HCT116 (cell line): ENCODE results near the gene RBP2. TPM values are rescaled to one million over a fixed set of nuclear protein-coding genes. Genes with fewer than 3 reads are reported as not detected.
A peak's percentile ranks its signal among the peaks of the same experiment; 100 is the strongest.

Experiments used
- ATAC-seq: fragments of 200-7000 bp; cut with Tn5 transposase; 2 replicates; pipeline ENCODE4 v1.9.1; 2020; ENCODE audit warnings: mild to moderate bottlenecking, moderate library complexity
- BruUV-seq: library from RNA; stranded (reverse); fragments of 400-500 nt; replicated peaks from 2 replicates; lab custom pipeline; 2021; lab: Mats Ljungman, UMichigan
- CTCF ChIA-PET: fragments of 300-600 bp; sonication (Branson Sonifier 250); formaldehyde crosslinking; loops from one replicate; lab custom pipeline; 2021; ENCODE audit warnings: antibody characterized with exemption; lab: Charles Lee
- POLR2A ChIA-PET: fragments of 300-600, 350-600 bp; sonication (Branson Sonifier 250); formaldehyde crosslinking; loops from one replicate; lab custom pipeline; 2021; ENCODE audit warnings: antibody characterized with exemption; lab: Charles Lee
- RAD21 ChIA-PET, 2 experiments: fragments of 300-600 bp; sonication (Branson Sonifier 250); formaldehyde crosslinking; loops; one replicate each; lab custom pipeline; 2023; ENCODE audit warnings: low total read pairs in 2 of 2; ENCODE audit not compliant: uncharacterized antibody in 2 of 2, unreplicated experiment in 2 of 2, low non-redundant PET in 1 of 2; lab: Charles Lee
- DNase-seq: peaks from one replicate; pipeline ENCODE4 v3.0.0-alpha.2; 2010; ENCODE audit warnings: low read depth, low spot score
- H2AFZ ChIP-seq: fragments of 200-600 bp; shearing (Covaris generic), sonication (generic); 2 replicates; pipeline ENCODE4 v1.6.1; 2017; ENCODE audit warnings: low read depth, mixed run types, mixed read lengths, antibody characterized with exemption, low read length; ENCODE audit not compliant: poor library complexity, severe bottlenecking
- H3K27ac ChIP-seq: 2 replicates; pipeline ENCODE4 v1.5.1; 2012; ENCODE audit warnings: low read depth, low read length
- H3K27me3 ChIP-seq: fragments of 200-600 bp; sonication (generic); 2 replicates; pipeline ENCODE4 v1.6.1; 2016; ENCODE audit warnings: mixed run types, low read length, mixed read lengths; ENCODE audit not compliant: insufficient read depth
- H3K36me3 ChIP-seq, 2 experiments: fragments of 200-500 bp in 1 of 2; fragments of 200-600 bp in 1 of 2; sonication (Bioruptor generic) in 1 of 2; sonication (generic) in 1 of 2; 2 replicates each; pipeline versions ENCODE4 v1.5.1 to v1.6.1; 2014 to 2016; ENCODE audit warnings: low read length in 2 of 2, inconsistent platforms in 1 of 2, mixed read lengths in 1 of 2, mixed run types in 1 of 2; ENCODE audit not compliant: insufficient read depth in 2 of 2, control insufficient read depth in 1 of 2
- H3K4me1 ChIP-seq, 2 experiments: fragments of 200-600 bp in 1 of 2; sonication (generic) in 1 of 2; 2 replicates each; pipeline versions ENCODE4 v1.5.1 to v1.6.1; 2012 to 2017; ENCODE audit warnings: low read length in 2 of 2, inconsistent platforms in 1 of 2, mild to moderate bottlenecking in 1 of 2, mixed read lengths in 1 of 2, mixed run types in 1 of 2, moderate library complexity in 1 of 2; ENCODE audit not compliant: insufficient read depth in 2 of 2, control insufficient read depth in 1 of 2
- H3K4me2 ChIP-seq: fragments of 200-600 bp; sonication (generic); 2 replicates; pipeline ENCODE4 v1.6.1; 2017; ENCODE audit warnings: mixed run types, low read length, mixed read lengths
- H3K4me3 ChIP-seq, 2 experiments: fragments of 200-600 bp in 1 of 2; sonication (generic) in 1 of 2; replicated peaks in 1 of 2; 2 replicates each; pipeline ENCODE4 v1.5.1; 2011 to 2016; ENCODE audit warnings: low read length in 2 of 2, control low read depth in 1 of 2, low read depth in 1 of 2, mild to moderate bottlenecking in 1 of 2, mixed read lengths in 1 of 2, mixed run types in 1 of 2
- H3K79me2 ChIP-seq: fragments of 200-600 bp; sonication (generic); 2 replicates; pipeline ENCODE4 v1.6.1; 2017; ENCODE audit warnings: mild to moderate bottlenecking, mixed run types, low read length, moderate library complexity, mixed read lengths; ENCODE audit not compliant: insufficient read depth
- H3K9ac ChIP-seq: fragments of 200-600 bp; sonication (generic); 2 replicates; pipeline ENCODE4 v1.6.1; 2016; ENCODE audit warnings: low read length, mixed read lengths
- H3K9me2 ChIP-seq: fragments of 200-600 bp; sonication (generic), shearing (Covaris generic); 2 replicates; pipeline ENCODE4 v1.6.1; 2017; ENCODE audit warnings: mixed run types, mild to moderate bottlenecking, moderate library complexity; ENCODE audit not compliant: insufficient read depth
- H3K9me3 ChIP-seq, 2 experiments: fragments of 200-500 bp in 1 of 2; fragments of 200-600 bp in 1 of 2; sonication (Bioruptor generic) in 1 of 2; sonication (generic) in 1 of 2; 2 replicates each; pipeline ENCODE4 v1.6.1; 2014 to 2017; ENCODE audit warnings: low read length in 2 of 2, mixed read lengths in 2 of 2, inconsistent platforms in 1 of 2, low read depth in 1 of 2, mild to moderate bottlenecking in 1 of 2, mixed run types in 1 of 2, moderate library complexity in 1 of 2; ENCODE audit not compliant: control insufficient read depth in 1 of 2, insufficient read depth in 1 of 2
- H4K20me1 ChIP-seq: fragments of 200-600 bp; sonication (generic), shearing (Covaris generic); 2 replicates; pipeline ENCODE4 v1.6.1; 2017; ENCODE audit warnings: mixed run types, mild to moderate bottlenecking, moderate library complexity; ENCODE audit not compliant: insufficient read depth
- ATF3 ChIP-seq: IDR thresholded peaks from 2 replicates; pipeline ENCODE4 v1.6.1; 2012
- CBX3 ChIP-seq: IDR thresholded peaks from 2 replicates; pipeline ENCODE4 v1.6.1; 2012; ENCODE audit warnings: low read depth
- CEBPB ChIP-seq: IDR thresholded peaks from 2 replicates; pipeline ENCODE4 v1.6.1; 2012; ENCODE audit warnings: low read depth
- CTCF ChIP-seq, 3 experiments: fragments of 200-600 bp in 1 of 3; sonication (generic) in 1 of 3; IDR thresholded peaks in 2 of 3; conservative IDR thresholded peaks in 1 of 3; 2 replicates each; pipeline ENCODE4 v1.5.1; 2012 to 2017; ENCODE audit warnings: low read depth in 2 of 3, low read length in 2 of 3, antibody characterized with exemption in 1 of 3, borderline replicate concordance in 1 of 3, control low read depth in 1 of 3, mild to moderate bottlenecking in 1 of 3, mixed read lengths in 1 of 3, mixed run types in 1 of 3, moderate library complexity in 1 of 3; ENCODE audit not compliant: insufficient read depth in 1 of 3
- MAX ChIP-seq: IDR thresholded peaks from 2 replicates; pipeline ENCODE4 v1.6.1; 2012
- RAD21 ChIP-seq: IDR thresholded peaks from 2 replicates; pipeline ENCODE4 v1.6.1; 2012; ENCODE audit warnings: low read depth, mild to moderate bottlenecking
- REST ChIP-seq: IDR thresholded peaks from 2 replicates; pipeline ENCODE4 v1.6.1; 2012; ENCODE audit warnings: low read depth
- SP1 ChIP-seq: IDR thresholded peaks from 2 replicates; pipeline ENCODE4 v1.6.1; 2012; ENCODE audit warnings: low read depth
- ZFX ChIP-seq: fragments of 450-650 bp; IDR thresholded peaks from 2 replicates; pipeline ENCODE4 v1.6.1; 2017
- ZNF274 ChIP-seq: fragments of 200-500 bp; sonication (Bioruptor generic); IDR thresholded peaks from 2 replicates; pipeline ENCODE4 v1.6.1; 2014; ENCODE audit warnings: mild to moderate bottlenecking, low read depth, low read length, inconsistent platforms
- intact Hi-C: fragments of 100-400 bp; cut with micrococcal nuclease; formaldehyde crosslinking; loops from 2 replicates; pipeline ENCODE4 v1.10.0; 2022
- total RNA-seq: library from RNA; stranded (reverse); gene quantifications from one replicate; pipeline ENCODE4 v1.2.1, GENCODE V29; 2021; ENCODE audit not compliant: unreplicated experiment

RBP2 gene
- total RNA-seq, 1 experiment from 2014 or later = not detected

- intact Hi-C loops = no loop called here
- Histone ChIP-seq H3K9ac (no peak overlapping the region), H4K20me1 (no peaks in the 10 kb centered on the region), H3K4me2 (no peak overlapping the region), H3K27ac (no peak overlapping the region), H3K4me1 (peaks cover 0 to 19% of the 10 kb centered on the region in 2 experiments; a peak in 3 of 4 replicates), H3K79me2 (no peaks in the 10 kb centered on the region), H3K4me3 (no peak overlapping the region), H3K9me3 (no peaks in the 10 kb centered on the region), H2AFZ (no peak overlapping the region), H3K27me3 (no peaks in the 10 kb centered on the region), H3K36me3 (0 out of 4 replicates have a peak, but pooled peaks cover 0 to 3% of the 10 kb centered on the region in 2 experiments), H3K9me2 (no peaks in the 10 kb centered on the region)
- RAD21 ChIA-PET = no interaction called here
- DNase-seq (no peak), ATAC-seq (peak; percentile 48)
- CTCF ChIA-PET = no interaction called here
- POLR2A ChIA-PET = no interaction called here
- TF ChIP-seq MAX = no peak
- TF ChIP-seq RAD21 = peak; percentile 45; the same call in 1 of the 2 replicates
- TF ChIP-seq REST = no peak
- no peak for TF ChIP-seq CBX3
- no peak for TF ChIP-seq ZNF274
- peak; percentile 8 to 56 (median 47); a peak in 4 of 6 replicates for TF ChIP-seq CTCF (IDR thresholded peaks at IDR 0.05 in 2 of 3, conservative IDR thresholded peaks at IDR 0.05 in 1 of 3; ENCODE audit: borderline replicate concordance in 1 of 3, insufficient read depth in 1 of 3, low read depth in 2 of 3, low read length in 2 of 3)
- no peak for TF ChIP-seq ZFX
- TF ChIP-seq CEBPB = no peak
- 0 out of 2 replicates have a peak, but pooled peaks have one; percentile 11 for TF ChIP-seq SP1
- no peak for TF ChIP-seq ATF3
- BruUV-seq = no TSS peak
These were observed 46.1 kb upstream of the RBP2 start for GRCh38 chr3:139522421-139522820.
